RWPE2 (cell line): ENCODE measurements around the gene PDE4B.

Source experiments
- ATAC-seq: fragments of 200-7000 bp; cut with Tn5 transposase; 3 replicates; pipeline ENCODE4 v1.9.1; 2021; ENCODE audit warnings: low read depth
- DNase-seq: peaks from one replicate; pipeline ENCODE4 v3.0.0-alpha.2; 2020; ENCODE audit warnings: low spot score
- H3K27ac ChIP-seq: fragments of 450-650 bp; 2 replicates; pipeline ENCODE4 v1.5.1; 2017; ENCODE audit warnings: mild to moderate bottlenecking; ENCODE audit not compliant: poor library complexity, severe bottlenecking
- H3K27me3 ChIP-seq: fragments of 250-450 bp; sonication (Bioruptor Pico); 2 replicates; pipeline ENCODE4 v1.5.1; 2021; ENCODE audit warnings: mild to moderate bottlenecking, moderate library complexity; ENCODE audit not compliant: insufficient read depth, poor library complexity, severe bottlenecking
- H3K36me3 ChIP-seq: fragments of 250-450 bp; sonication (Bioruptor Pico); 2 replicates; pipeline ENCODE4 v1.5.1; 2020; ENCODE audit warnings: low read depth, mild to moderate bottlenecking, moderate library complexity
- H3K4me1 ChIP-seq: fragments of 250-450 bp; sonication (Bioruptor Pico); 2 replicates; pipeline ENCODE4 v1.5.1; 2021; ENCODE audit warnings: mild to moderate bottlenecking, moderate library complexity; ENCODE audit not compliant: insufficient read depth, poor library complexity, severe bottlenecking
- H3K4me3 ChIP-seq: fragments of 250-450 bp; sonication (Bioruptor Pico); 2 replicates; pipeline ENCODE4 v1.5.1; 2021; ENCODE audit warnings: mild to moderate bottlenecking, moderate library complexity; ENCODE audit not compliant: severe bottlenecking
- H3K9me3 ChIP-seq: fragments of 250-450 bp; sonication (Bioruptor Pico); 2 replicates; pipeline ENCODE4 v1.5.1; 2021; ENCODE audit warnings: mild to moderate bottlenecking, moderate library complexity; ENCODE audit not compliant: severe bottlenecking
- TF ChIP-seq, protein P1 (sequence below): fragments of 450-650 bp; IDR thresholded peaks from one replicate; pipeline ENCODE4 v1.5.1; 2017; ENCODE audit warnings: mild to moderate bottlenecking, moderate library complexity; ENCODE audit not compliant: poor library complexity, severe bottlenecking

The PDE4B gene

DNA sequence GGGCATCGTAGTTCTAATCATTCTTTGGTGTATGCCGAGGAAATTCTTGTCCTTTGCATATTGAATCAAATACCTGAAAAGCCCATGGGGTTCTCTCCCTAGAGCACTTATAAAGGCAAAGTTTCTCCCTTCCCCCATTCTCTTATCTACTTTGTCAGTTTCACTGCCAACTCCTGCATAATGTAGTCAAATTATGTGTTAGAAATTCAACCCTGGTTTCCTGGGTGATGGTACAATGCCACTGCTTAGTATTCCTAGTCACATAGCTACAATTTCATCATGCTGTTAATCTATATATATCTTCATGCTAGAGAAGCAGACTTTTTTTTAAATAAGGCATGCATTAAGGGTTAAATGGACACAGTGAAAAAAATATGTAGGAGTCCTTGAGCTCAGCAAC lies 119.0 kb downstream of the PDE4B start:
- ATAC-seq (no peak), DNase-seq (no peak)
- Histone ChIP-seq H3K27me3 (no peaks in the 10 kb centered on the region), H3K9me3 (no peaks in the 10 kb centered on the region), H3K36me3 (no peaks in the 10 kb centered on the region), H3K4me3 (no peak overlapping the region), H3K4me1 (no peaks in the 10 kb centered on the region), H3K27ac (no peak overlapping the region)
- TF ChIP-seq, protein P1, sequence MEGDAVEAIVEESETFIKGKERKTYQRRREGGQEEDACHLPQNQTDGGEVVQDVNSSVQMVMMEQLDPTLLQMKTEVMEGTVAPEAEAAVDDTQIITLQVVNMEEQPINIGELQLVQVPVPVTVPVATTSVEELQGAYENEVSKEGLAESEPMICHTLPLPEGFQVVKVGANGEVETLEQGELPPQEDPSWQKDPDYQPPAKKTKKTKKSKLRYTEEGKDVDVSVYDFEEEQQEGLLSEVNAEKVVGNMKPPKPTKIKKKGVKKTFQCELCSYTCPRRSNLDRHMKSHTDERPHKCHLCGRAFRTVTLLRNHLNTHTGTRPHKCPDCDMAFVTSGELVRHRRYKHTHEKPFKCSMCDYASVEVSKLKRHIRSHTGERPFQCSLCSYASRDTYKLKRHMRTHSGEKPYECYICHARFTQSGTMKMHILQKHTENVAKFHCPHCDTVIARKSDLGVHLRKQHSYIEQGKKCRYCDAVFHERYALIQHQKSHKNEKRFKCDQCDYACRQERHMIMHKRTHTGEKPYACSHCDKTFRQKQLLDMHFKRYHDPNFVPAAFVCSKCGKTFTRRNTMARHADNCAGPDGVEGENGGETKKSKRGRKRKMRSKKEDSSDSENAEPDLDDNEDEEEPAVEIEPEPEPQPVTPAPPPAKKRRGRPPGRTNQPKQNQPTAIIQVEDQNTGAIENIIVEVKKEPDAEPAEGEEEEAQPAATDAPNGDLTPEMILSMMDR = no peak

DNA sequence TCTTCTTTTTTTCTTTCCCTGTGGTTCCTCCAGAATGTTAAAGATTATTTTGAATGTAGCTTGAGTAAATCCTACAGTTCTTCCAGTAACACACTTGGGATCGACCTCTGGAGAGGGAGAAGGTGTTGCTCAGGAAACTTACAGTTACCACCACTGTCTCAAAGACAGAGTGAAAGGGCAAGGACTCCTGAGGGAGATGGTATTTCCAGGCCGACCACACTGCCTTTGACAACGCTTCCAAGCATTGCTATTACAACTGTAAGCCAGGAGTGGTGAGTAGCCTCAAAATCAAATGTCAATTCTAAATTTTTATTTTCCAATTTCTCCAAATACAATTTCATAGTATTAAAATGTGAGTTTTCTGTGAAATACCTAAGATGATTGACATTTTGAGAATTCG lies 125.9 kb downstream of the PDE4B start:
- no peak for DNase-seq
- Histone ChIP-seq H3K27me3 (no peaks in the 10 kb centered on the region), H3K27ac (no peak overlapping the region), H3K36me3 (no peaks in the 10 kb centered on the region), H3K4me1 (no peaks in the 10 kb centered on the region), H3K9me3 (no peaks in the 10 kb centered on the region), H3K4me3 (no peak overlapping the region)
- ATAC-seq = no peak
- TF ChIP-seq, protein P1 = no peak

DNA sequence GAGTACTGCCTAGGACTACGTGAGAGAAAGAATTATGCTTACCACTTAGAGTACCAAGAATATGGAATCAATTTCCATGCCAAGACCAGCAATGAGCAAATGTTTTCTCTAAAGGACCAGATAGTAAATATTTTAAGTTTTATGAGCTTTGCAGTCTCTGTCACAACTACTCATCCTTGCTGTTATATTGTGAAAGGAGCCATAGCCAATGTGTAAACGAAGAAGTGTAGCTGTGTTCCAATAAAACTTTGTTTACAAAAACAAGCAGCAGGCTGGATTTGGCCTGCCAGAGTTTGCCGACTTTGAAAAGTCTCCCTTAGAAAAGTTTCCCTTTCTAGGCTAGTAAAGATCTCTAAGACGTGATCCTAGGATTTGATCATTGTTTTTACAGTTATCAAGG lies 128.8 kb downstream of the PDE4B start:
- Histone ChIP-seq H3K27me3 (no peaks in the 10 kb centered on the region), H3K4me1 (no peaks in the 10 kb centered on the region), H3K27ac (no peak overlapping the region), H3K4me3 (no peak overlapping the region), H3K36me3 (no peaks in the 10 kb centered on the region), H3K9me3 (no peaks in the 10 kb centered on the region)
- DNase-seq = no peak
- no peak for ATAC-seq
- TF ChIP-seq, protein P1 = no peak

DNA sequence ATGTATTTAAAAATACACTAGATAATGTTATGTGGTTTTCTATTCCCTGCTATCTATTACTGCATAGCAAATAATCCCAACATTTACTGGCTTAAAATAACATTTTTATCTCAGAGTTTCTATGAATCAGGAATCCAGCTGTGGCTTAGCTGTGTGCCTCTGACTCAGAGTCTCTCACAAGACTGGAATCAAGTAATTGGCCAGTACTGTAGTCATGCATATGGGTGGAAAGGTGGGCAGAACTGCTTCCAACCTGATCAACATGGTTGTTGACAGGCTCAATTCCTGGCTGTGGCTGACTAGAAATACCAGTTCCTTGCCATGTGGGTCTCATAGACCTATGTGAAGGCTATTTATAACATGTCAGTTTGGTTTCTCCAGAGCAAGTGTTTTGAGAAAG lies 131.8 kb downstream of the PDE4B start:
- ATAC-seq (no peak), DNase-seq (no peak)
- H3K27ac ChIP-seq = no peak overlapping the region
- no peaks in the 10 kb centered on the region for H3K9me3 ChIP-seq
- H3K27me3 ChIP-seq = no peaks in the 10 kb centered on the region
- no peak overlapping the region for H3K4me3 ChIP-seq
- TF ChIP-seq, protein P1 = no peak
- H3K36me3 ChIP-seq = no peaks in the 10 kb centered on the region
- no peaks in the 10 kb centered on the region for H3K4me1 ChIP-seq

DNA sequence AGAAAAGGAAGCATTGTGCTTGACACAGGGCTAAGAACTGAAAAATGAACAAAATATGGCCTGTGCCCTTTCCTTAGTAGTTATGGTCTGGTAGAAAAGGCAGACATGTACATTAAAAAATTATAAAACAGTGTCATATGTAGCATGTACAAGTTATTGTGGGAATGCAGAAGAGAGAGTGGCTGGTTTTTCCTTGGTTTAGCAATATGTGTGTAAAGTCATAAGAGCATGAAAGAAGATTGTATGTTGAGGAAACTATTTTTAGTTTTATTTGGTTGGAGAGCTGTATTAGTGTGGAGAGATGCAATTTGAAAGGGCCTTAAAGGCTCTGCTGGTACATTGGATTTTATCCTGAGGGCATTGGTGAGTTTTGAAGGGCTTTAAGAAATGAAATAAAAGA lies 145.8 kb downstream of the PDE4B start:
- Histone ChIP-seq H3K4me1 (no peaks in the 10 kb centered on the region), H3K36me3 (no peaks in the 10 kb centered on the region), H3K4me3 (no peak overlapping the region), H3K27me3 (no peaks in the 10 kb centered on the region), H3K9me3 (no peaks in the 10 kb centered on the region), H3K27ac (no peak overlapping the region)
- no peak for DNase-seq
- ATAC-seq = no peak
- TF ChIP-seq, protein P1 = no peak
